Body of pancreas (tissue), 4 donors: ENCODE results near the gene CCDC91. TPM values are rescaled to one million over a fixed set of nuclear protein-coding genes. Genes with fewer than 3 reads are reported as not detected.

ENCODE experiments used
- ATAC-seq: fragments of 150-250 bp; one replicate; pipeline ENCODE4 v1.9.1; 2016
- DNase-seq, 4 donors: peaks; one replicate each; pipeline ENCODE4 v3.0.0-alpha.2; 2019
- H3K27ac ChIP-seq, 4 donors: fragments of 200-600 bp; sonication (generic); 1 replicate in 3 of 4; 2 replicates in 1 of 4; pipeline versions ENCODE4 v1.5.1 to v1.6.1; 2016 to 2019; ENCODE audit warnings: mild to moderate bottlenecking in 1 of 4, mixed read lengths in 1 of 4, moderate library complexity in 1 of 4
- H3K27me3 ChIP-seq, 2 donors: fragments of 200-600 bp; sonication (generic); one replicate each; pipeline ENCODE4 v1.6.0; 2016; ENCODE audit warnings: mild to moderate bottlenecking in 1 of 2
- H3K36me3 ChIP-seq, 2 donors: fragments of 200-600 bp; sonication (generic); replicated peaks in 1 of 2; 2 replicates each; pipeline ENCODE4 v1.5.1; 2016; ENCODE audit warnings: low read depth in 2 of 2; ENCODE audit not compliant: insufficient read depth in 1 of 2
- H3K4me1 ChIP-seq: fragments of 200-600 bp; sonication (generic); one replicate; pipeline ENCODE4 v1.6.0; 2016
- H3K4me3 ChIP-seq, 2 donors: fragments of 200-600 bp; sonication (generic); 1 replicate in 1 of 2; 2 replicates in 1 of 2; pipeline ENCODE4 v1.5.1; 2016 to 2019
- H3K9me3 ChIP-seq, 3 donors: fragments of 200-600 bp; sonication (generic); 1 replicate in 2 of 3; 2 replicates in 1 of 3; pipeline ENCODE4 v1.5.1; 2016
- POLR2A ChIP-seq, 3 donors: fragments of 450-650 bp; IDR thresholded peaks; one replicate each; pipeline ENCODE4 v1.6.1; 2016; ENCODE audit warnings: antibody characterized with exemption in 3 of 3, mild to moderate bottlenecking in 2 of 3
- WGBS, 2 donors: methylation state at CpG; one replicate each; pipeline ENCODE4 v1.1.5; 2017; 5-methylcytosine and 5-hydroxymethylcytosine counted together
- intact Hi-C: fragments of 100-400 bp; cut with DNase I; formaldehyde crosslinking; loops from one replicate; pipeline ENCODE4 v1.15.1; 2023
- total RNA-seq, 2 donors: library from RNA; depleted of rRNA; stranded (reverse); fragments of >200 nt; gene quantifications; one replicate each; pipeline ENCODE4 v1.1.0, GENCODE V29; 2016
- TF ChIP-seq, protein P1 (sequence below), 7 experiments: fragments of 450-650 bp in 4 of 7; fragments of 200-600 bp in 3 of 7; sonication (generic) in 3 of 7; IDR thresholded peaks; one replicate each; pipeline ENCODE4 v1.5.1; 2016 to 2019; ENCODE audit warnings: antibody characterized with exemption in 7 of 7

Gene CCDC91
- total RNA-seq, 2 donors from 2014 or later = 31.9 to 35.6 TPM

DNA sequence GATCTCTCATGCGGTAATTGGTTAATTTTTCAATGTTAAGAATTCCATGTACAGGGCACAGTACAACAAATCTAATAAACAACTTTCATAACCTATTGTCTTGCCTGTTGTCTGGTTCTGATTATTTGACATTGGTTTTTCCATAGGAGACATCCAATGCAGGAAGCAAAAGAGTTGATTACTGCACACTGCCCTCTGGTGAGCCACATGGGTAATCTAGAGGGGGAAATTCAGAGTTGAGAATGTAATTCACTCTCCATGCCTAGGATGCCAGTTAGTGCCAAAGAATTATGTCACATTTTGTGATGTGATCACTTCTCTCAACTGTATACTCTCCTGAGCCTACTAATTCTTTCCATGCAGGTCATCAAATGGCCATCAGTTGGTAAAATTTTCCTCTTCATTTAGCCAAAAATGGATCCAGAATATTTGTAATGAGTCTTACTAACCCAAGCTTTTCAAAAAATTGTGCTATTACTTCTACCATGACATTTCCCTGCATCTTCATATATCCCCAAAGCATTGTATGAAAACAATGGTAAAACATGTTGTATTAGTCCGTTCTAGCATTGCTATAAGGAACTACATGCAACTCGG lies 17.7 kb upstream of the CCDC91 start:
- no peaks in the 10 kb centered on the region for H3K9me3 ChIP-seq
- 91 to 93% methylated on average over 3 of the region's 3 CpGs for WGBS, 2 donors
- H3K27me3 ChIP-seq = no peaks in the 10 kb centered on the region
- H3K4me3 ChIP-seq = no peak overlapping the region
- no peak overlapping the region for H3K27ac ChIP-seq
- DNase-seq (peak; percentile 27 to 53 (median 42)), ATAC-seq (peak; percentile 73)
- intact Hi-C loops = no loop called here
- no peaks in the 10 kb centered on the region for H3K36me3 ChIP-seq
- TF ChIP-seq, protein P1, sequence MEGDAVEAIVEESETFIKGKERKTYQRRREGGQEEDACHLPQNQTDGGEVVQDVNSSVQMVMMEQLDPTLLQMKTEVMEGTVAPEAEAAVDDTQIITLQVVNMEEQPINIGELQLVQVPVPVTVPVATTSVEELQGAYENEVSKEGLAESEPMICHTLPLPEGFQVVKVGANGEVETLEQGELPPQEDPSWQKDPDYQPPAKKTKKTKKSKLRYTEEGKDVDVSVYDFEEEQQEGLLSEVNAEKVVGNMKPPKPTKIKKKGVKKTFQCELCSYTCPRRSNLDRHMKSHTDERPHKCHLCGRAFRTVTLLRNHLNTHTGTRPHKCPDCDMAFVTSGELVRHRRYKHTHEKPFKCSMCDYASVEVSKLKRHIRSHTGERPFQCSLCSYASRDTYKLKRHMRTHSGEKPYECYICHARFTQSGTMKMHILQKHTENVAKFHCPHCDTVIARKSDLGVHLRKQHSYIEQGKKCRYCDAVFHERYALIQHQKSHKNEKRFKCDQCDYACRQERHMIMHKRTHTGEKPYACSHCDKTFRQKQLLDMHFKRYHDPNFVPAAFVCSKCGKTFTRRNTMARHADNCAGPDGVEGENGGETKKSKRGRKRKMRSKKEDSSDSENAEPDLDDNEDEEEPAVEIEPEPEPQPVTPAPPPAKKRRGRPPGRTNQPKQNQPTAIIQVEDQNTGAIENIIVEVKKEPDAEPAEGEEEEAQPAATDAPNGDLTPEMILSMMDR (IDR thresholded peaks at IDR 0.05) = peak; percentile 29 to 67 (median 57)
- no peak for TF ChIP-seq POLR2A (IDR thresholded peaks at IDR 0.05)
- no peaks in the 10 kb centered on the region for H3K4me1 ChIP-seq

DNA sequence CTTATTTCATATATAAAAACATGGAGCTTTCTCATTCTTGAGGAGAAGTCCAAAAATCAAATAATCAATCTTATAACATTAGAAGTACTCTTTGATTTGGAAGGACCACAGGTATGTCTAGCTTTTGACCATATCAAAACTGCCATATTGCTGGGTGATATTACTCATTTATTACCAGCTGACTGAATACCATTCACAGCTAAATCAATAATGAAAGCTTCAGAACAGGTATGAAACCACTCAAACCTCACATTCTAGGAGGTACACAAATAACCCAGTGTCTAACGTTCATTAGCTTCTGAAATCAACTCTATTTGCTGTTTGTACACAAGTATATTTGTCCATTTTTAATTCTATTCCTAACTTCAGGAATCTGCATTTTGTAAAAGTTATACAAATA lies 16.8 kb upstream of the CCDC91 start:
- Histone ChIP-seq H3K27ac (no peak overlapping the region), H3K27me3 (no peaks in the 10 kb centered on the region), H3K4me1 (no peaks in the 10 kb centered on the region), H3K36me3 (no peaks in the 10 kb centered on the region), H3K4me3 (no peak overlapping the region), H3K9me3 (no peaks in the 10 kb centered on the region)
- TF ChIP-seq, protein P1 (IDR thresholded peaks at IDR 0.05) = no peak
- TF ChIP-seq POLR2A (IDR thresholded peaks at IDR 0.05) = no peak
- intact Hi-C loops = no loop called here
- ATAC-seq (no peak), DNase-seq (no peak)
- 71 to 76% methylated on average over 1 of the region's 1 CpG for WGBS, 2 donors

DNA sequence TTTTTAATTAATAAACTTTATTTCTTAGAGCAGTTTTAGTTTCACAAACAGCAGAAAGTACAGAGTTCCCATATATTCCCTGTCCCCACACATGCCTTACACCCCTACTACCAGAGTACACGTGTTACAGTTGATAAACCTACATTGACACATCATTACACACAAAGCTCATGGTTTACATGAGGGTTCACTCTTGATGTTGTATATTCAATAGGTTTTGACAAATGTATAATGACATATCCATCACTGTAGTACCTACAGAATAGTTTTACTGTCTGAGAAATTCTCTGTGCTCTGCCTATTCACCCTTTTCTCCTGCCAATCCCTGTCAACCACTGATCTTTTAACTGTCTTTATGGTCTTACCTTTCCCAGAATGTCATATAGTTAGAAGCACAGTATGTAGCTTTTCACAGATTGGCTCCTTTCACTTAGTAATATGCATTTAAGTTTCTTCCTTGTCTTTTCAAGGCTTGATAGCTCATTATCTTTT lies 15.1 kb upstream of the CCDC91 start:
- Histone ChIP-seq H3K4me1 (no peaks in the 10 kb centered on the region), H3K9me3 (no peaks in the 10 kb centered on the region), H3K27me3 (no peaks in the 10 kb centered on the region), H3K27ac (no peak overlapping the region), H3K4me3 (no peak overlapping the region), H3K36me3 (no peaks in the 10 kb centered on the region)
- TF ChIP-seq POLR2A (IDR thresholded peaks at IDR 0.05) = no peak
- TF ChIP-seq, protein P1 (IDR thresholded peaks at IDR 0.05) = no peak
- no peak for DNase-seq
- intact Hi-C loops = no loop called here
- WGBS, 2 donors = 49 to 95% methylated on average over 1 of the region's 1 CpG
- no peak for ATAC-seq

DNA sequence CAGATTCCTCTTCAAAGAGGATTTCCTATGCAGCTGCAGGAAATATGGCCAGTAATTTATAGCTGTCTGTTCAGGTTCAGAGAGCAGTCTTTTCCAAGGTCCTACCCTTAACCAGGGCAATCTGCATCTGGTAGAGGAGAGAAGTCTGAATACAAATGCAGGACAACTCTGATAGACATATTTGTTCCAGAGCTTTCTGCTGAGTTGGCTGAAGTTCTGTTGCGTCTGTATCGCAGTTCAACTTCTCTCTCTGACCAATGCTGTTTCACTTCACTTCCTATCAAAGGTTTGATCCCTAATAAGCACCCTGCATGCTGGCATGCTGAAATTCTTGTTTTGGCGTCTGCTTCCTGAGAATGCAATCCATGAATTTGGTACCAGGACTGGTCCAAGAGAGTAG lies 14.0 kb upstream of the CCDC91 start:
- 82 to 85% methylated on average over 3 of the region's 3 CpGs for WGBS, 2 donors
- H3K4me3 ChIP-seq = no peak overlapping the region
- no peak for ATAC-seq
- no peak for DNase-seq
- H3K4me1 ChIP-seq = no peaks in the 10 kb centered on the region
- no peak for TF ChIP-seq POLR2A (IDR thresholded peaks at IDR 0.05)
- TF ChIP-seq, protein P1 (IDR thresholded peaks at IDR 0.05) = no peak
- H3K27me3 ChIP-seq = no peaks in the 10 kb centered on the region
- H3K9me3 ChIP-seq = no peaks in the 10 kb centered on the region
- no peak overlapping the region for H3K27ac ChIP-seq
- intact Hi-C loops = no loop called here
- H3K36me3 ChIP-seq = no peaks in the 10 kb centered on the region

DNA sequence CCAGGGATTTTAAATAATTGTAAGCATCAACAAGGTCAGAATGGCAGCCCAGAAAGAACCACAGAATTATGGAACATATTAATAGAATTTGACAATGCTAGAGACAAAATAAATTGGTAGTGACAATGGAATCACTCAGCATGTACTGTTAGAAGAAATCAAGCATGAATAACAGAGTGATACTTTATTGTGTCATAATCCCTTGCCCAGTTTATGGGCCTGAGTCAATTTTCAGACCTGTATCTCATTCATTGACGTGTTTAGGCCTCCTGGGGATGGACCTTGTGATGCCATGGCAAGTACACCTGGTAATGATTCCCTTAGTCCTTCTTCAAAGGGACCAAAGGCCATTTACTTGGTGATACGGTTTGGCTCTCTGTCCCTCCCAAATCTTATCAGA lies 12.8 kb upstream of the CCDC91 start:
- intact Hi-C loops = no loop called here
- WGBS, 2 donors = 81 to 85% methylated on average over 2 of the region's 2 CpGs
- Histone ChIP-seq H3K36me3 (no peaks in the 10 kb centered on the region), H3K27ac (no peak overlapping the region), H3K4me3 (no peak overlapping the region), H3K27me3 (no peaks in the 10 kb centered on the region), H3K9me3 (no peaks in the 10 kb centered on the region), H3K4me1 (no peaks in the 10 kb centered on the region)
- DNase-seq (no peak), ATAC-seq (no peak)
- TF ChIP-seq, protein P1 (IDR thresholded peaks at IDR 0.05) = no peak
- TF ChIP-seq POLR2A (IDR thresholded peaks at IDR 0.05) = no peak
